HG03108 (cell line): ENCODE data around the gene SAP25.

Experiments used
- ATAC-seq: cut with Tn5 transposase; IDR thresholded peaks from one replicate; pipeline ENCODE4 v1.9.1; 2021; ENCODE audit warnings: moderate library complexity; ENCODE audit not compliant: unreplicated experiment

The SAP25 gene

DNA sequence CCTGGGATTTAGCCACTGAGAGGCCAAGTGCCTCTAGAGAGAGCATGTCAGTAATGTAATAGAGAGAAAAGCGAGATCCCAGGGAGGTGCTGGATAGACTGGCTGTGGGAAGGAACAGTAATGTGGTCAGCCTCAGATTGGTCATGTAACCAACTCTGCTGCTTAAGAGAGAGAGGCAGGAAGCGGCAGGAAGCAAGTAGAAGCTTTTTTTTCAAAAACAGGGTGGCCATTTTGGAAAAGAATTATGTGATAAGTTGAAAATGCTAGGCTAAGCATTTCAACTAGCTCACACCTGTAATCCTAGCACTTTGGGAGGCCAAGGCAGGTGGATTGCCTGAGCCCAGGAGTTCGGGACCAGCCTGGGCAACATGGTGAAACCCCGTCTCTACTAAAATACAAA lies 24.7 kb upstream of the SAP25 start:
- no peak for ATAC-seq

DNA sequence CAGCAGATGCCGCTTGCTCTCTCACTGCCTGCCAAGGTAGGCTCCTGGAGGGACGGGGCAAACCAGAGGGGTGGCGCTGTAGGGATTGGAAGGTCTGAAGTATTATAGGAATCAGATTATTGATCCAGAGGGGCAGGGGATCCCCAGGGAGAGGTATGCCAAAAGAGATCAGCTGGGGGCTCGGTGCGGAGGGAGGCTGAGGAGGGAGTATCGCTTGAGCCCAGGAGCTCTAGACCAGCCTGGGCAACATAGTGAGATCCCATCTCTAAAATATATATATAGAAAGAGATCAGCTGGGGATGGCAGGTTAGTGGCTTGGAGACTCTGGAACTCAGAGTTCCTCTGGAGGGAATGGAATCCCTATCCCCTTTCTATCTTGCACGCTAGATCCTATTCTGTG lies 21.5 kb upstream of the SAP25 start:
- no peak for ATAC-seq

DNA sequence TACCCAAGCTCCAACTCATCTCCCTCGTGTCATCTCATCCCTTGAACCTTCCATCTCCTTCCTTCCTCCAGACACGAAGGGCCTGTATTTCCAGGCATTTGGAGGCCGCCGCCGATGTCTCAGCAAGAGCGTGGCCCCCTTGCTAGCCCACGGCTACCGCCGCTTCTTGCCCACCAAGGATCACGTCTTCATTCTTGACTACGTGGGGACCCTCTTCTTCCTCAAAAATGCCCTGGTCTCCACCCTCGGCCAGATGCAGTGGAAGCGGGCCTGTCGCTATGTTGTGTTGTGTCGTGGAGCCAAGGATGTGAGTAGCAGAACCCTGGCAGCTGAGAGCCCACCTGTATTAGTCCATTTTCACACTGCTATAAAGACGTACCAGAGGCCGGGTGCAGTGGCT lies 17.9 kb upstream of the SAP25 start:
- ATAC-seq, result no peak

DNA sequence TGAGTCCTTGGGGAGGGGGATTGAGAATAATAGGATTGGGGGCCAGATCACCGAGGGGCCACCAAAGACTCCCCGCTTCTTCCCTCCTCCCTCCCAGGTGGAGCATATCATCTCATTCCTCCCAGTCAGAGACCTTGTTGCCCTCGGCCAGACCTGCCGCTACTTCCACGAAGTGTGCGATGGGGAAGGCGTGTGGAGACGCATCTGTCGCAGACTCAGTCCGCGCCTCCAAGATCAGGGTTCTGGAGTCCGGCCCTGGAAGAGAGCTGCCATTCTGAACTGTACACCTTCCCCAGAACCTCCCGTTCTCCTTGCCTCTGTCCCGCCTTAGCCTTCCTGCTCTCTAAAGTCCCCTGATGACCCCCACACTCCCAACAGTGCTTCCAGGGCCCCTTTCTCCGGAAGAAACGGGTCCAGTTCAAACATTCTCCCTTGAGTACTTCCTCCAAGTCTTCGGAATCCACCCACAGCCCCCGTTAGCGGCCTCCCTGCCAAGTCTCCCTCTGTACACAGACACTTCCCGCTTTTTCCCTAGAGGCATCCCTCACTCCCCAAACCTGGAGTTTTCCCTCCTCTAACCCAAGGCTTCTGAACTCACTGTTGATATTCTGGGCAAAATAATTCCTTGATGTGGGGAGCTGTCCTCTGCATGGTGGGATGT lies 16.5 kb upstream of the SAP25 start:
- no peak for ATAC-seq

DNA sequence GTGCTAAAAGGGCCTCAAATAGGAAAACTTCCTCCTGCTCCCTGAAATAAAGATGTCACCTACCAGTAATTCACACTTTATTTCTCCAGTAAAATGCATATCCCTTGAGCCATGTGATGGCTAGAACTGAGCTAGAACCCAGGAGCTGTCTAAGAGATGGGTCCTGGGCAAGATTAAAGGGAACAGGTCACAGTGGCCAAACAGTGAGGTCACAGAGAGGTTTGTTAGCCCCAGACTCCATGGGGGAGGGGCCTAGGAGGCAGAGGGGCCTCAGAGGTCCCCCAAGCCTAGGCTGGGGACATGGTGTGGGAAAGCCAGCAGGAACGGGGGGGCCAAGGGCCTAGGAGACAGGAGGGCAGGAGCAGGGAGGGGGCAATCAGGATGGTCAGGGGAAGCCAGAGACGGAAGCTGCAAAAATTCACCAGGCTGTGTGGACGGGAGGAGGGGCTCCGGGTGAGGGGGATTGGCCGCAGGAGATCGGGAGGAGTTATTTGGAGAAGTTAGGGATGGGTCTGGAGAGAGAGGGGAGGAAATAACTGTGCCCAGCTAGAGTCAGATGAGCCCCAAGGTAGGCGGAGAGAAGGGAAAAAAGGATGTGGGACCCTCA lies 15.7 kb upstream of the SAP25 start:
- ATAC-seq, result no peak

DNA sequence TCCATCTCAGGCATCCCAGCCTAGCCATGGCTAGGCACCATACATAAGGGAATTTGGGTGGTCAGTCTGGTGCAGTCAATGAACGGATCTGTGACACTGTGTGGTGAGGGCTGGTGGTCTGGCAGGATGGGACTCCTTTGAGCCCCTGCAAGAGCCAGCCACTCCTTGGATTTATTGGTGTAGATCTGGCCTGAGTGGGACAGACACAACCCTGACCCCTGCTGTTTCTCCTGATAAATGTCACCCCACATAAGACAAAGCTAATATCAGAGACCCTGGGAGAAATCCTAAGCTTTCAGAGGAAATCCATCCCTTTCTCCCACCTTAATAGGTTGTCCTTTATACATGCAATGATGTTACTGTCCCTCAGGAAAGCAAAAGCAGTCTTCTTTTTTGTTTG lies 14.7 kb upstream of the SAP25 start:
- no peak for ATAC-seq

DNA sequence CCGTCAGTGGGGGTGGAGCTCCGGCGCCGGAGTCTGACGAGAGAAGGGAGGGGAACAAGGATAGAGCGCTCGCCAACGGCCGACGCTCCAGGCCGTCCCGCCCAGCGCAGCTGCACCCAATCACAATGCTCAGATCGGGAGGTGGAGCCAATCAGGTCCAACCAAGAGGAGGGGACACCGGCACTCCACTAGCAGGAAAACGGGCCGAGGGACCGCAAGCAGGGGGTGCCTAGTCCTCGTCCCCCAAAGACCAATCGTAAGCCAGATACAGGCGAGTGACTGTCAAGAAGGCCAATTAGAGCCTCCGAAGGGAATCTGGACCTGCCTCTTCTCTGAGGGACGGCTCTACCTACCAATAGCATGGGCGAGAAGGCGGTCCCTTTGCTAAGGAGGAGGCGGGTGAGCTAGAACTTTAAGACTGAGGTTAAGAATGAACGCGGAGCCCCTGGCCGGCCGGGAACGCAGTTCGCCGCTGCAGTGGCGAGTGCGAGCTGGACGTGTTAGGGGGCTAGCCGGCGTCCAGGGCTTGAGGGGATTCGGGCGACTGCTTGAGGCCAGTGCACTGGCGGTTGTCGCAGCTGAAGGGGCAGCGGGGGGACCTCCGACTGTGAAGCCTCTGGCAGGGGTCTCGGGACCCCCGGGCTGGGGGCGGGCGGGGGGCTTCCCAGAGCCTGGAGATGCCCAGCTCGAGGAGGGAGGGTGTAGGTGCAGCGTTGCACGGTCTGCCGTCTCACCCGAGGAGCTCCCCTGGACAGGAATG lies 12.7 kb upstream of the SAP25 start, which contains the start of gene FBXO24:
Gene FBXO24, plus strand, starts transcription at position 63 of the 760 bp plus-strand sequence. Its CDS starts 298 bp downstream, at position 361.
- ATAC-seq, result peak; percentile 80

DNA sequence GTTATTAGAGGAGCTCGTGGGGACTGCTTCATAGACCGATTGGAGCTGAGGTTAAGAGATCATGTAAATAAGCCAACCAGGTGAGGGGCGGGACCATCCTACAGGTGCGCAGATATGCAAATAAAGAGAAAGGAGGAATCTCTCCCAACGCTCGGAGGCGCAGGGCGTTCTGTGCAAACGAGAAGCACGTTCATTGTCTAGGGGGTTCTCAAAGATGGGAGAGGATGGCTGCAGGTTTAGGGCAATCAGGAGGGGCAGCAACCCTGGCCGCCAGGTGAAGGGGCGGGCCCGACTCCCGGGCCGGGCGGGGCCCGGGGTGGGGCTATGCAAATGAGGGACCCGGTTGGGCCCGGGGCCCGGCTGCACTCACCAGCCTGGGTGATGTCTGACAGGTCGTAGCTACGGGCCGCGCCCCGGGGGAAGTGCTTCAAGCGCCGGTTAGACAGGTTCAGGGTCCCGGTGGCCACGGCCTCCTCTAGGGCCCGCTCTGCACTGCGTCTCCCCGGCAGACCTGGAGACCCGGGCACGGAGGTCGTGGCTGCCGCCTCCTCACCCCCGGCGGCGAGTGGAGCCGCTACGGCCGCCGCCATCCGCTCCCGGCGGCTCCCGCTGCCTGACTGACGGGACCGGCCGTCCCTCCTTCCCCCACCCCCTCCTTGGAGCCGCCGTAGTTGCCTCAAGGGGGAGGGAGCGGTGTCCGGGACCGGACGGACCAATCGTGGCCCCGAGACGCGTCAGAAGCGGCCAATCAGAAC lies 12.0 kb upstream of the SAP25 start, which contains the start of gene LRCH4:
Gene LRCH4, minus strand, starts transcription at position 619 of the 755 bp plus-strand sequence. Its CDS starts 29 bp downstream, at position 590.
- peak; percentile 21 for ATAC-seq

DNA sequence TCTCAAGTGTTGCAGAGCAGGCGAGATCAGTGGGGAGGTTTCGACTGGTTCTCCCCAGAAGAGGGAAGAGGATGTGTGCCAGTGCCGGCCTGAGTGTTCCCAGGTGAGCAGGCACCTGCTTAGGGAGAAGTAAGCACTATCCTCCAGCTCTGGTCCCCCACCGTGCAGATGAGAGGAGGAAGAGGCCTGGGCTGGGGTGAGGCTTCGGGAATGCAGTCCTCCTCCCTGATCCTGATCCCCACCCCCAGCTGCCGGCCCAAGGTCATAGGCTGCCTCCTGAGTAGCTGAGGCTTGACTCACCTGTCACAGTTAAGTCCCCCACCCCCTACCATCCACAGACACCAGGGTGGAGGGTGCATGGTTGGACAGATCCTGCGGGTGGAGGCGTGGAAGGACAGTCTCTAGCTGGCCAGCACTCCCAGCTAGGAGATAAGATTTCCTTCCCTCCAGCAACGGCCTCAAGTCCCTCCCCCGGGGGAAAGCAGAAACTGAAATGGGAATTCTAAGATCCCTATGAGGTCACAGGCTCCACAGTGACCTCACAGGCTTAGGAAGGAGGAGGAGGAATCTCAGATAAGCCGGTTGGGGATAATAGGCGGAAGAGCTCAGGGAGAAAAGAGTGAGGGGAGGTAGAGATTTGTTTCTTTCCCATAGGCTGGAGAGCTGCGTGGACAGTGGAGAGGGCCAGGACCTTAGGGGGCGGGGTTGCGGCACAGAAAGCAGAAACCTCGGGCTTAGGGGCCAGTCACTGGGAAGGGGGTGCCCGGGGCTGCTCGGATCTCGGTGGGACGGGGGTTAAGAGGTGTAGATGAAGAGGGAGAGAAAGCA lies 11.2 kb upstream of the SAP25 start:
- ATAC-seq, result no peak

DNA sequence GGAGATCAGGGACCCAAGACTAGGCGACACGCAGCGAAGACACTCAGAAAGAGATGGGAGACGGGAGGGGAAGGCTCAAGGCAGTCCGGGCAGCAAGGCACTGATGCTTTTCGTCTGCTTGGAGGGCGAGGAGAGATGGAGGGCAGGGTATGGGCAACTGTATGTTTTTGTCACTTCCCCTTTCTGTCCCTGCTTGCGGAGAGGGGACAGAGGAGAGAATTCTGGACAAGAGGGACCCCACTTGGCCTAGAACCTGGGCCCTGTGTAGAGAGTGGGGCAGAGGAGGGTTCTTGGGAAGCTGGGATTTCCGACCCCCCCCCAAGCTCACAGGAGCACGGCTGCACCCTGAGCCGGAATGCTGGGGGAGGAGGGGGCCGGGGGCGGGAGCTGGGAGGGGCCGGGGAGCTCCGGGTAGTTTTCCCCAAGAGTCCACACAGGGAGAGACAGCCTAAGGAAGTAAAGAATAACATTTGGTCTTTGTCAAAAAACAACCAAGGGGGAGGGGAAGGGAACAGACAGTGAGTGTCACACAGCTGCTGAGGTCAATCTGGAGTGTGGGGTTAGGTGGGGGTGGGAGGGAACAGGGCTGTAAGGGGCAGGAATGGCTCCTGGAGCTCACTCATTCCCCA lies 10.5 kb upstream of the SAP25 start:
- ATAC-seq, result no peak

DNA sequence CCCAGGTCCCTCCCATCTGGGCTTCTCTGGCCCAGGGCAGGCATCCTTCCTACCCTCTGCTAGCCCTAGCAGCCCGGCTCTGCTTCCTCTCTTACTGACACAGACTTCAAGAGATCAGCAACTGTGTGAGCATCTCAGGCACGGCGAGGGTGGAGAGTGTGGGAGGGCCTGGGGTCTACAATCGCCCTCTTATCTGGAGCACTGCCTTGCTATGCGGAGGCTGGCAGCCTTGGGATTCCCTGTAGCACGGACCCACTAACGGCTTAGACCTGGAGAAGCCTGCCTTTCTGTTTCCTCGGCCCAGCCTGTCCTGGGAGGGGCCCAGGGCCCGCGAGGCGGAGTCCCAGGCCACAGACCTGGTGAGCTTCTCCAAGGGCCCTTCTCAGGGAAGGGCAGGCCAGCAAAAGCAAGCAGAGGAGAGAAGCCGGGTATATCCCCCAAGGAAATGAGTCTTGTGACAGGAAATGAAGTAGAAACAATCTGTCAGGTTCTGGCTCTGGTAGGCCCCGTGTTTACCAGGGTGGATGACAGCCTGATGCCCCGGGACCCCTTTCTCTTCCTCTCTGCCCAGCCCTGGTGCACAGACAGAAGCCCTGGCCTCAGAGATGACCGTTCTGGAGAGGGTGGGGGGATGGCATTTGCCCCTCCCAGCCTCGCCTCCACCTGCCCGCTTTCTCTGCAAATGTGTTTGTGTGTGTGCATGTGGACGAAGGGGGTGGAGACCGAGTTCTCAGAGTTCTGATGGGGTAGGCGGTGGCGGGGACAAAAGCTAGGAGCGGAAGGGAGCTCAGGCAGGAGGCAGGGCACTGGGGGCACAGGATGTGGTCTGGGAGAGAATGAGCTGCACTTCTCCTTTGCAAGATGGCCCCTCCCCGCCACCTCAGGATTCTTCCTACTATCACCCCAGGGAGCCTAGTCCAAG lies 9.7 kb upstream of the SAP25 start:
- no peak for ATAC-seq

DNA sequence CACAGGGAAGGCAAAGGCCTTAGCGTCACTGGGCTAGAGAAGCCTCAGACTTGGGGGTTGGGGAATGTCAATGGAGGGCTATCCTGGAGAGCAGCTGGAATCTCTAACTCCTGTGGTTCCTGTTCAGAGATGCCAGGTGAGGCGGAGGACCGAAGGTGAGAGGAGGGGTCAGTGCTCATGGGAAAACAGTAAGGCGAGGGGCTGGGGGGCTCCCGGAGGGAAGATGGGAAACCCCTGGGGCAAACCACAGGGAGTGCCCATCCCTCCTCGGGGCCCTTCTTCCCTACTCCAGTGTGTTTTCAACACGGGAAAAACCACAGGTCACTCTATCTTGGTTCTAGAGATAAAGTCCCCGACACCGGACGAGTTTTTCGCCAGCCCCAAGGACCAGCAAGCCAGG lies 8.9 kb upstream of the SAP25 start:
- no peak for ATAC-seq

DNA sequence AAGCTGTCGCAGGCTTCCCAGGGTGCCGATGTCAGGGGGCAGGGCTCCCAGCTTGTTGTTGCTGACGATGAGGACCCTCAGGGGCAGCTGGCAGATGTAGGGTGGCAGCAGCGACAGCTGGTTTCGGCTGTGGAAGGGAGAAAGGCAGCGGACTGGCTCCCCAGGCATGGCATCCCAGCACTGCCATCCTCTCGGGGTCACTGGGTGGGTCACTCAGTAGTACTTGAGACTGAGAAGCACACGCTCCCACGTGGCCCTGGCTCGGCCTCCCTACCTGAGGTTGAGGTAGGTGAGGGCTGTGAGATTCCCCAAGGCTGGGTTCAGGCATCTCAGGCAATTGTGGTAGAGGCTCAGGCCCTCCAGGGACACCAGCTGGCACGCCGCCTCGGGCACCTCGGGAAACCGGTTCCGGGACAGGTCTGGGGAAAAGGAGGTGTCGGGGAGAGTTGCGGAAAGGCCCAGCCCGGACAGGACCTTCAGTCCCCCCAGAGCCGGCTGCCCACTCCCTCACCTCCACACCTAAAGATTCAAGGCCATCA lies 8.4 kb upstream of the SAP25 start:
- ATAC-seq, result no peak

DNA sequence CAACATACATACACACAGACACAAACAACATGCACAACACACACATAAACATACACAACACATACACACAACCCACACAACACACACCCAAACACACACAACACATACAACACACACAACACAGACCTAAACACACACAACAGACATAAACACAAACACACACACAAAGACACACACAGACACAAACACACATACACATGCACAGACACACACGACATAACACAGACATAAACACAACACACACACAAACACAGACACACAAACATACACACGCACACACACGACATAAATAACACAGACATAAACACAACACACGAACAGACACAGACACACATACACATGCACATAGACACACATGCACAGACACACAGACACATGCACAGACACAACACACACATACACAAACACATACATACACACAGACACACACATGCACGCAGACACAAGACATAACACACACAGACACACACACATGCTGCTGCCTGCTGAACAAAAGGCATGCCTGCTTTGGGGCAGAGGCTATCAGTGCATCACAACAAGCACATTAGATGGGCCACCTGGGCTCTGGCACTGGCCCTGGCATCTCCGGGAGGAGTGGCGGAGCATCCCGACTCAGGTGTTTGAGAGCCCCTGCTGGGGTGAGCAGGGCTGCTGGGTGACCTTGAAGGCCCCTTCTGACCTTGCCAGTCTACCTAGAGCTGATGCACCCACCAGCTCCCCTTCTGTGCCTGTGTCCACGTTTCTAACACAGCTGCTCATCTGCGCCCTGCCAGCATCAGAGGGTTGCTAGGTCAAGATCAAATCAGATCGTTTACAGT lies 7.0 kb upstream of the SAP25 start:
- no peak for ATAC-seq

DNA sequence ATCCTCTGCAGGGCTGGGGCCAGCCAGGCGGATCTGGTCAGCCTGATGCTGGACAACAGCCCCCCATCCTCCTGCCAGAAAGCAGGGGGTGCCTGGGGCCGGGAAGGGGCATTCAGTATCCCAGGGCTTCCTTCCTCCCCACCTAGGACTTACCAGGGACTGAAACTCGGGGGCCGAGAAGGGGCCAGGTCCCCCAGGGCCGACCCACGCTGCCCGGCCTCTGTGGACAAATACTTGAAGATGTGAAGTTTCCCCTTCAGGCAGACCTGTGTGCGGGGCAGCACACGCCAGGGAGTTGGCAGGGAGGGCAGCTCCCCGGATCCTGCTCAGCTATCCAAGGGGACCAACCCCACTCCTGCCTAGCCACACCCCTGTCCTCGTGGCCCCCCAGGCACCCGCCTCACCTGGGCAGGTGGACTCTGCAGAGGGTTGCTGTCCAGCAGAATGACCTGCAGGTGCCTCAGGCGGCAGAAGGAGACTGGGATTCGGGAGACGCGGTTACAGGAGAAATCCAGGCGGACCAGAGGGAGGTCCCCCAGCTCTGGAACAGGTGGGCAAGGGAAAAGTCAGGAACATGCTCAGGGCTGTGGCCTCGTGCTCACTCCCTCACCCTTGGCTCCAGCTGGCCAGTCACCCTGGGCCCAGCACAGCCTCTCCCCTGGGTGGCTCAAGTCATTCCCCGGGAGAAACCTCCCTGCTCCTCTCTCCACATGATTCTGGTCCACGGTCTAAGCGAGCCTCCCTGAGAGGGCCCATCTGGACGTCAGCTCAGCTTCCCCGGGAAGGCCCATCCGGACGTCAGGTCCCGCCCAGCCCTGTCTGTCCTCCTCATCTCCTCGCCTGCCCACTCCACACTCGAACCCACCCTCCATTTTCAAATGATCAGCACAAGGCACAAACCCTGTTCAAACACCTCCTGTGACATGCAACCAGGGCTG lies 4.8 kb upstream of the SAP25 start:
- no peak for ATAC-seq

DNA sequence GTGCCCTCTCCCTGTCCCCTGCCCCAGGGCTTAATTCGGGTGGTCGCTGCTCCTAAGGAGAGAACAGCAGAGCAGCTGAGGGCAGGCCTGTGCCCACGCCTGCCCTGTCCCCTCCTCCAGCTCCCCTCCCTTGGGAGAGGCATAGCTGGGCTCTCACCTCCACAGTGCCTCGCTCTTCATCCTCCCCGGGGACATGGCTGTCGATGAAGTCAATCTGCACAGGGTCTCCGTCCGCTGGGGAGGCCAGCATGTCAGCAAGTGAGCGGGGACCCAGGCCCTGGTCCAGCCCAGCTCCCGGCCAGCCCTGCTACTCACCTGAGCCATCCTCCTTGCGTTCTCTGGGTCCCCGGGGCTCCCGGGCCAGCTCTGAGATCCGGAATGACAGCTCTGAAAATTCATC lies 3.8 kb upstream of the SAP25 start:
- no peak for ATAC-seq

DNA sequence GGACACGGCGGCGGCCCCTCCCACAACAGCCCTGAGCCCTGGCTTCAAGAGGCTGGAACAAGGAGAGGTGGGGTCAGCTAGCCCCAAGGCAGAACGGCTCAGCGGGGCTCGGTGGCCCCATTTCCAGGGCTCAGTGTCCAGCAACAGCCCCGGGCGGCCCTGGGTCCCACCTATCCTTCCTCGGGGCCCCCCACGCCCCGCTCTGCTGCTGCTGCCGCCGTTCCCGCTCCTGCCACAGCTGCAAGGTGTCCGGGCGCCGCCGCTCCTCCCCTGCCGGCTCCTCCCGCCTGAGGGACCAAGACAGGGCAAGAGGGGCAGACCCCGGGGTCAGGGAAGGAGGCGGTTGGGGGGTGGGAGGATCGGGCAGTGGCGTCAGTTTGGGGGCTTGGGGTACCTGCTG lies 3.4 kb upstream of the SAP25 start:
- no peak for ATAC-seq
